Hypothalamus (tissue), 51 donors: ENCODE measurements around the gene LIPF.
"Not testable (repeated sequence)": the region's sequence is repeated elsewhere in the genome, so short reads cannot be mapped to it uniquely, and the experiment has no call there.

ENCODE experiments used
- DNase-seq, 51 donors: peaks; one replicate each; lab custom pipeline; 2025; lab: John Stamatoyannopoulos, UW

Gene LIPF

DNA sequence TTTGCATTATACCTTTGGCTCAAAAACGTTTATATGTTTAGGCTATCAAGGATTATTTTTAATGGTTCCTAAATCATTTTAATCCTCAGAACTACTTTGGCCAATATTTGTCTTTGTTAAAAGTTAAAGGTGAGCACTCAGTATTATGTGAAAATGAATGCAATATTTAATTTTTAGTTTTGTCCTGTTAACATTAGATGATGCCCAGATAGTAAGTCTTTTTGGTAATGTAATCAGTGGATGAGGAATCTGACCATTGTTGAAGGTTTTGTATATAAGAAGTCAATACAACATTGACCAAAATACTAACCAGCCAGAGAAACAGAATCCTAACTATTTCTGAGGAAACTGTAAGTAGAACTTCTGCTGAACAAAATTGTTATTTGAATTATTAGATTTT is at the start of gene LIPF:
Gene LIPF (plus strand): TSS at position 301 of the 400 bp plus-strand sequence. CDS start 2,856 bp downstream, outside the sequence.
- DNase-seq: no peak

- peak in 6 of 51 donors; percentile 1 to 16 (median 2) for DNase-seq
These were observed 47.8 kb upstream of the LIPF start for GRCh38 chr10:88616250-88616977.

DNA sequence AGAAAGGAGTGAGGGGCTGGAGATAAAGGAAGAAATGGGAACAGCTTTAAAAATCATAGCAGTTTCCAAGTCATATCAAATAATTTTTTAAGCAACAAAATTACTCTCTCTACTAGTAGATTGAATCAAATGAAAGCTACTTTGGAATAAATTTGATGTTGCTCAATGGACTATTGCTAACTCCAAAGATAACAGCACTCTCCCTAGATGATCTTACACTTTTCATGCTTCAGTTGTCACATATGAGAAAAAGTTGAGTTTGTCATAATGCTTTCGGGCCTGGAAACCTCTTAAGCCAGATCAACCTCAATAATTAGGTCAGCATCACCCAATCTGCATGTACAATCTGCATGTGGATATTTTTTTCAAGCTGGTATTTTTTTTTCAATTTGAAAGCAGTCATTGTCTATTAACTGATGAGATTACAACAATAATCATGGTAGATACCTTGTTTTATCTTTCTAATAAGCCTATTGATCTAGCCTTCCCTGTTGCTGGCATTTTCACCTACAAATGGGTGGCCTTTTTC is 46.4 kb upstream of the LIPF start:
- no peak for DNase-seq

DNA sequence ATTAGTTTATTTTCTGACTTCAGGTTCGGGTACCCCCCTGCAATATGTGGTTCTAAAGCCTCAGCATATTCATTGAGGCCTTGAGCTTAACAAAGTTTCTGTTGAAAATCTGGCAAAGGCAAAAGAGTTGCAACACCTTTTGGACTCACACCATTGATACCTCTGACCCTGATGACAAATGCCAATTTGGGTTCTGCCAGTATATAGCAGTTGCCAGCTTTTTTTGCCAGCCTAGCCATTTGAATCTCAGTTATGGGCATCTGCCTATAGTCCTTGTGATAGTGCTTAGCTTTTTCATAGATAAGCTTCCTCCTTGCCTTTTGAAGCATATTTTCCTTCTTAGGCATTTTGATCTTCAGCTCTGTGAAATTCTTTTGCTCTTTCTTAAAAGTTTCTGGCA is 45.7 kb upstream of the LIPF start:
- no peak for DNase-seq

DNA sequence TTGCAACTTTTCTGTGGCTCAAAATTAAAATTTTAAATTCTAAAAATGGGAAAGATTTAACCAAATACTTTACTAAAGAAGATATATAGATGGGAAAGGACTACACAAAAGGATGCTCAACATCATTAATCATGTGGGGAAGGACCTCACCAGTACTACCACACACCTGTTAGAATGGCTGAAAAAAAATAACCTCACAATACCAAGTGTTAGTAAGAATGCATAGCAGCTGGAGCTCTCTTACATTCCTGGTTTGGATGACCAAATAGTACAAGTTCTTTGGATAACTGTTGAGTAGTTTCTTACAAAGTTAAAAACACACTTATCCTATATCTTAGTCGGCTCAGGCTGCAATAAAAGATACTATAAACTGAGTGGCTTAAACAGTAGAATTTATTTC is 43.8 kb upstream of the LIPF start:
- no peak for DNase-seq

DNA sequence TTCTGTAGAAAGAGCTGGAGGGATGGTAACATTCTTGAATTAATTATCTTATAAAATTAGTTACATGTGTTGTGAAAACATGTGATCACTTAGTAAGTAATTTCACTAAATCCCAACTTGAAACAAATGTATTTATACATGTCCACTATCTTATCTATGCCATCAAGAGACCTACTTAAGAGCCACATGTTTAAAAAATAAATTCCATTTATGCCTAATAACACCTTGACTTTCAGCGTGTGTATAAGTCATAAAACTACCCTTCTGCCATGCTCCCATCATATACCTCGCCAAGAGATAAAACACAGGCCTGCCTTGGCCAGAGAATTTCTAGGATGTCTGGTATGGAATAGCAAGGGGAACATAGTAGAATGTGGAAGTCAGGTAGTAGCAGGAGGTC is 40.4 kb upstream of the LIPF start:
- no peak for DNase-seq

DNA sequence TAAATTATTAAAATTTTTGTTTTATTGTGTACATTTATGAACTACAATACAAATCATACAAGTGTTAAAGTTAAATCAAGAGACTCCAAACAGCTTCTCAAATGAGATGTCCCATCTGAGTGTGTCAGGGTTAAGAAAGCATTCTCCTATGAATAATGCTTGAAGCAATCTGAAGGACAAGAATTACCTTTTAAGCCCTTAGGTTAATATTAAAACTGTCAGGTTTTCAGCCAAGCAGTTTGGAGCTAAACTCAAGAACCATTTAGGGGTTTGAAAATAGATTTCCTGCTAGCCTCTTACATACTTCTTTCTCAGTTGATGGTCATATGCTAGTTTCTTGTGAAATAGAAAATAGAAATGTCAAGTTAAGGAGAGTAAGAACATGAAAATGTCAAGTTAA is 39.4 kb upstream of the LIPF start:
- no peak for DNase-seq

DNA sequence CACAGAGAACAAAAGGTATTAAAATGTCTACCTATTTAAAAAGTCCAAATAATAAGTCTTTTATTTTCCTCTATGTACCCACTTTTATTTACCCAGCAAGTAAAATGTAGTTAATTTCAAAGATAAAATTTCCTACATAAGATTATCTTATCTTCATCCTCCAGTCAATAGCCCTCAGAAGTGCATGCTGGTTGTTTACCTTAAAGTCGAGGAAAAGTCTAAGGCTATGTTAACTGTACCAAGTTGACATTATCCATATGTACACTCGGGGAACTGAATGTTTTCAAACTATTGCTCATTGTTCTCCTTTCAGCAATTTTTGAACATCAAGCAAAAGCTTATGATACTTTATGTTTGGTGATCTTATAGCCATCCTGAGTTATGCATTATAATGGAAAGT is 24.1 kb upstream of the LIPF start:
- no peak for DNase-seq

- DNase-seq: no peak
These were observed 22.0 kb upstream of the LIPF start for GRCh38 chr10:88642209-88642608.

DNA sequence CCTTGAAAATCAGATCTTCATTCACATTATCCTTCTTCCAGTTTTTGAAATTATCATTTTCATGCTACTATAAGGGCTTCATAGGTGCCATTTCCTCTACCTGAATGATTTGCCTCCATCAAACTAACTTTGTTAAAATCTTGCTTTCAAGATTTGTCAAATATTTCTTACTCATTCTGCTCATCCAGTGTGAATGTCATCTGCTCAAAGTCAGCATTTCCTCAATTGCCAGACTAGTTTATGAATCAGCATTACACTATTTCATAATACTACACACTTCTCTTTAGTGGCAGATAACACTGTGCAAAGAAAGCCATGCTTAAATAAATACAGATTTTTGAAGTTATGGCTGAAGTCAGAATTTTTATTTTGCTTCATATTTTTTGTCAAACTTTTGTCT is 21.3 kb upstream of the LIPF start:
- DNase-seq: no peak

DNA sequence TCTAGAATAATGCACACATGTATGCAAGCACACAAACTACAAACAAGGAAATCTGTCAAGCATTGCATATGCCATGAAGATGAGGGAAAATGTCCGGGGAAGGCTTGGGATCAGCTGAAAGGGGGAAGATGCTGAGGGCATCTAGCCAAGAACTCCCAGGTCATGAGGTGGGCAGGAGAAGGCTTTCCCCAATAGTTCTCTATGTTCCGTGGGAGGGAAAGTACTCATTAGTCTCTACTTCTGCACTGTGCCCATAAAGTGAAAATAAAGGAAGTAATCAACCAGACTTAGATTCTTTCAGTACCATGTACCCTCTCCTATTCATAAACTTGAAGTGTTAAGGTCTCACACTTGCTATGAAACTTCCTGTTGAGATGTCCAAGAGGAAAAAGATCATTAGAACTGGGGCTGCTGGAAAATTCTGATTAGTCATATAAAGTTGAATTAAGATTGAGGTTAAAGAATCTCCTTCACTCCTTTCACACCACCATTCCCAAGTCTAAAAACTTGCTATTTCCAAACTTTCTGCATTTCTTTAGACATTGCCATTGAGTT is 17.1 kb upstream of the LIPF start:
- no peak for DNase-seq

- DNase-seq: no peak
These were observed 13.1 kb upstream of the LIPF start for GRCh38 chr10:88651101-88651551.

- no peak for DNase-seq
These were observed 11.6 kb upstream of the LIPF start for GRCh38 chr10:88652616-88653015.

DNA sequence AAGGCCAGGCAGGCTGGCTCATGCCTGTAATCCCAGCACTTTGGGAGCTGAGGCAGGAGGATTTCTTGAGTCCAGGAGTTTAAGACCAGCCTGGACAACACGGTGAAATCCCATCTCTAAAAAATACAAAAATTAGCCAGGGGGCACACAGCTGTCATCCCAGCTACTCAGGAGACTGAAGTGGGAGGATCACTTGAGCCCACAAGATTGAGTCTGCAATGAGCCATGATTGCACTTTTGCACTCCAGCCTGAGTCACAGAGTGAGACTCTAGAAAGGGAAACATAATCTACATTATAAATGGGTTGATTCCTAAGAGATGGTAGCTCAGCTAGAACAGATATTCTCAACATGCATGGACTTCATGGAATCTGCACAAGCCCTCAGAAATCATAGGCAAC is 6.3 kb upstream of the LIPF start:
- DNase-seq: no peak

- no peak for DNase-seq
These were observed 4.3 kb upstream of the LIPF start for GRCh38 chr10:88659725-88660597.

GRCh38 chr10:88660598-88660884 is 3.7 kb upstream of the LIPF start:
- DNase-seq: no peak

- no peak for DNase-seq
These were observed 3.2 kb upstream of the LIPF start for GRCh38 chr10:88661018-88661417.

DNA sequence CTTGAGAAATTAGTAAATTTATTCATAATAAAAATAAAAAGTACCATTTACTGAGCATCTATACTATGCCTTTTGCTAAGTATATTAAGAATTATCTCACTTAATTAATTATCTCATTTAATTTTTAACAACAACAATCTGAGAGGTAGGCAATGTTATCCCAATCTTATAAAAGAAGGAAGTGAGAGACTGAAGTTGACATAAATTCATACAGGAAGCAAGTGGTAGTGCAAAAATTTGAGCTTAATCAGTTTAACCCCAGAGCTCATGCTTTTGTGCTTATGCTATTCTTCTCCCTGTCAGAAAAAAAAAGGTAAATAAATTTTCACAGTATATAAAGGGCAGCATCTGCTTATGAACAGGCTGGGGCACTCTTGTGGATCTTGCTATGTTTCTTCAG is 2.7 kb upstream of the LIPF start:
- no peak for DNase-seq

- not testable (repeated sequence) for DNase-seq
These were observed 1.1 kb upstream of the LIPF start for GRCh38 chr10:88663153-88663552.

DNA sequence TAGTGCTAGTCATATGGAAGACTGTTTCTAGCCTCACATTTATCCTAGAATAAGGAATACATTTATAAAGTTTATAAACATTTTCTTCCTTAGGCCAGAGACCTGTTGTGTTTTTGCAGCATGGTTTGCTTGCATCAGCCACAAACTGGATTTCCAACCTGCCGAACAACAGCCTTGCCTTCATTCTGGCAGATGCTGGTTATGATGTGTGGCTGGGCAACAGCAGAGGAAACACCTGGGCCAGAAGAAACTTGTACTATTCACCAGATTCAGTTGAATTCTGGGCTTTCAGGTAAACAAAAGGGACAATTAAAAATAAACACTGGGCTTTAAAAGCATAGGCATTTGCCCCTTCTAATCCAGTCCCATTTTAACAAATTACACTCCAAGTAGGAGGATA is 4.2 kb downstream of the LIPF start:
- DNase-seq: no peak

DNA sequence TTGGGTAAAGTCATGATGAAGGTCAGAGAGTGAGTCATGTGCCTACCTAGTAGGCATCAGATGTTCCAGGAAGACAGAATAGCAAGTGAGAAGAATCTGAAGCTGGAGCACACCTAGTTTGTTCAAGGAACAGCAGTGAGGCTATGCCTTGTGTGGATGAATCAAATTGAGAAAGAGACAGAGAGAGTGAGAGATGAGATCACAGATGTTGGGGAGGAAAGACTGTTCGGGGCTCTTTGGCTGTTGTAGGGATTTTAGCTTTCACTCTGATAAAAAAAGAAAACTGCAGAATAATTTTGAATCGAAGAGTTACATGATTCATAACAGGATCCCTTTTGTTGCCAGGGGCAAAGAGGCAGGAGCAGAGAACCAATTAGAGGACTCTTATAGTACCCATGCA is 6.3 kb downstream of the LIPF start:
- no peak for DNase-seq

- no peak for DNase-seq
These were observed 7.8 kb downstream of the LIPF start for GRCh38 chr10:88672041-88672440.
